Spleen (tissue), 7 donors: ENCODE measurements around the gene SLC7A14.

ENCODE experiments used
- CTCF ChIP-seq, 11 experiments: fragments of 200-600 bp in 7 of 11; fragments of 450-650 bp in 4 of 11; sonication (generic) in 4 of 11; IDR thresholded peaks in 8 of 11; conservative IDR thresholded peaks in 3 of 11; 1 replicate in 7 of 11; 2 replicates in 4 of 11; pipeline versions ENCODE4 v1.4.0 to v1.8.0; 2016 to 2021; ENCODE audit warnings: antibody characterized with exemption in 11 of 11, inconsistent platforms in 4 of 11, mild to moderate bottlenecking in 1 of 11
- POLR2A ChIP-seq, 3 donors: fragments of 450-650 bp; IDR thresholded peaks; one replicate each; pipeline ENCODE4 v1.5.1; 2017; ENCODE audit warnings: antibody characterized with exemption in 3 of 3, mild to moderate bottlenecking in 1 of 3
- donor health status: DM: no; HTN: no; CAD: no; lungs with moderate emphysema.
- donor health status: DM: no; HTN: no; CAD: no.
- donor health status: DM: no; HTN: no; CAD: no.

GRCh38 chr3:170603770-170604510 is 18.1 kb upstream of the SLC7A14 start:
- TF ChIP-seq CTCF (IDR thresholded peaks at IDR 0.05 in 8 of 11, conservative IDR thresholded peaks at IDR 0.05 in 3 of 11) = no peak
- TF ChIP-seq POLR2A (IDR thresholded peaks at IDR 0.05) = no peak
